Transverse colon (tissue), 4 donors: Measurements from ENCODE around the gene CRADD. TPM values are rescaled to one million over a fixed set of nuclear protein-coding genes. Genes with fewer than 3 reads are reported as not detected.

Experiments used
- DNase-seq: peaks from one replicate; pipeline ENCODE4 v3.0.0-alpha.2; 2019
- H3K27ac ChIP-seq, 4 donors: fragments of 200-600 bp; sonication (generic); 2 replicates each; pipeline ENCODE4 v1.5.1; 2016 to 2018; ENCODE audit warnings: inconsistent platforms in 4 of 4
- H3K27me3 ChIP-seq: fragments of 200-600 bp; sonication (generic); 2 replicates; pipeline ENCODE4 v1.5.1; 2017; ENCODE audit warnings: inconsistent platforms
- H3K36me3 ChIP-seq, 4 donors: fragments of 200-600 bp; sonication (generic); 2 replicates each; pipeline ENCODE4 v1.5.1; 2017 to 2019; ENCODE audit warnings: inconsistent platforms in 4 of 4
- H3K4me1 ChIP-seq, 4 donors: fragments of 200-600 bp; sonication (generic); 2 replicates each; pipeline ENCODE4 v1.5.1; 2017 to 2020; ENCODE audit warnings: inconsistent platforms in 4 of 4
- H3K4me3 ChIP-seq, 4 donors: fragments of 200-600 bp; sonication (generic); 1 replicate in 1 of 4; 2 replicates in 3 of 4; pipeline versions ENCODE4 v1.5.1 to v1.6.1; 2017 to 2019; ENCODE audit warnings: inconsistent platforms in 4 of 4
- H3K9me3 ChIP-seq, 2 donors: fragments of 200-600 bp; sonication (generic); 2 replicates each; pipeline ENCODE4 v1.5.1; 2017 to 2019; ENCODE audit warnings: inconsistent platforms in 2 of 2
- EP300 ChIP-seq: sonication (generic); formaldehyde crosslinking; IDR thresholded peaks from one replicate; pipeline ENCODE4 v1.6.1; 2017; ENCODE audit warnings: antibody characterized with exemption, low read depth
- POLR2A ChIP-seq: fragments of 450-650 bp; IDR thresholded peaks from one replicate; pipeline ENCODE4 v1.6.1; 2016; ENCODE audit warnings: antibody characterized with exemption, mild to moderate bottlenecking, moderate library complexity
- POLR2AphosphoS5 ChIP-seq, 3 donors: sonication (generic); formaldehyde crosslinking; IDR thresholded peaks; one replicate each; pipeline ENCODE4 v1.6.1; 2016; ENCODE audit warnings: antibody characterized with exemption in 3 of 3
- WGBS, 2 donors: methylation state at CpG; one replicate each; pipeline ENCODE4 v1.1.5; 2018; ENCODE audit warnings: low coverage in 1 of 2; 5-methylcytosine and 5-hydroxymethylcytosine counted together
- in situ Hi-C, 4 donors: fragments of 200-750 bp; cut with MboI; loops; one replicate each; pipeline versions ENCODE4 v1.15.0 to v1.15.1; 2017; ENCODE audit warnings: low sequenced_read_pairs in 3 of 4, low pct_ligation_motif_present in 1 of 4, low pct_unique_long_range_greater_than_20kb in 1 of 4
- intact Hi-C: fragments of 100-400 bp; cut with DNase I; formaldehyde crosslinking; loops from one replicate; pipeline ENCODE4 v1.15.1; 2023; ENCODE audit warnings: low total_unique reads
- total RNA-seq, 4 donors: library from RNA; depleted of rRNA; stranded (reverse); fragments of >200 nt; gene quantifications; one replicate each; pipeline ENCODE4 v1.1.0, GENCODE V29; 2016
- TF ChIP-seq, protein P1 (sequence below), 5 experiments: fragments of 200-600 bp in 3 of 5; fragments of 450-650 bp in 2 of 5; sonication (generic) in 3 of 5; IDR thresholded peaks; 1 replicate in 2 of 5; 2 replicates in 3 of 5; pipeline ENCODE4 v1.5.1; 2016 to 2017; ENCODE audit warnings: antibody characterized with exemption in 5 of 5, inconsistent platforms in 3 of 5, mild to moderate bottlenecking in 2 of 5, moderate library complexity in 1 of 5

The CRADD gene
- total RNA-seq, 4 donors from 2014 or later = 45.6 to 59.3 (median 56.3) TPM

DNA sequence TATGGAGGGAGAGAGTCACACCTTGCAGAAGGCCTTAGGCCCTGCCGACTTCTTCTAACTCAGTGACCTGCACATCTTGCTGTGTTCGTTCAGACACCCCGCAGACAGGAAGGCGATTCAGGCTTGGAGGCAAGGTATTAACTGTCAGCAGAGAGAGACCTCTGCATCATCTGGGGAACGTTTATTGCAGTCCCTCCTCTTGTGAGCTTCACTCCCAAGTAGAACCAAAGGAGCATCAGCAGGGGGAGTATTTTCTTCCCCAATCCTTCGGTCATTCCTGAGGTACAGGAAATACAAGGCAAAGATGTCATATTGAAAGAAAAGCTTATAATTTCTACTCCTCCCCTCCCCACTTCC, 217.9 kb downstream of the CRADD start:
- peak overlapping the region; percentile 48 to 82 (median 70) for H3K27ac ChIP-seq
- peaks cover 0 to 42% (median 15%) of the 10 kb centered on the region in 4 donors for H3K4me1 ChIP-seq
- no peak overlapping the region for H3K4me3 ChIP-seq
- in situ Hi-C loops = no loop called here
- WGBS, 2 donors = 33 to 76% methylated on average over 2 to 6 of the region's 6 CpGs
- TF ChIP-seq EP300 = no peak
- TF ChIP-seq POLR2AphosphoS5 (IDR thresholded peaks at IDR 0.05) = no peak
- no peaks in the 10 kb centered on the region for H3K36me3 ChIP-seq
- no peaks in the 10 kb centered on the region for H3K9me3 ChIP-seq
- H3K27me3 ChIP-seq = no peaks in the 10 kb centered on the region
- intact Hi-C loops = loop anchor here (10.0 kb wide), 1 partner anchor 130 kb away; no protein-coding TSS in a partner anchor
- DNase-seq = no peak

DNA sequence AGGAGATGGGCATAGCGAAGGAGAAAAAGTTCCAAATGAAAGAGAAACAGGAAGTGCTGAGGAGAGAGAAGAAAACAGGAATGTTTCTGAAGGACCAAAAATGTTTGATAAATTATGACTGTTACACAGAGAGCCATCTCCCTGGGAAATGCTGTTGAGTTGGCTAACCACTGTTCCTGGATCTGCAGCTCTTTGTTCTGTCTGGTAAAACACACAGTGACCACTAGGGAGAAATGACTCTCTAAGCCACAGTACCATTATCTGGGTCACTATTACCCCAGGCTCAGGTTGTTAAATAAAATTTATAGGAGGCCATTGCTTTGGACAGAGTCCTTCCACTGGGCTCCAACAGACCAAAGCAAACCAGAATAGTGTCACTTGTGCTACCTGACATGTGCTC, 219.3 kb downstream of the CRADD start:
- DNase-seq = no peak
- H3K4me3 ChIP-seq = no peak overlapping the region
- TF ChIP-seq, protein P1, sequence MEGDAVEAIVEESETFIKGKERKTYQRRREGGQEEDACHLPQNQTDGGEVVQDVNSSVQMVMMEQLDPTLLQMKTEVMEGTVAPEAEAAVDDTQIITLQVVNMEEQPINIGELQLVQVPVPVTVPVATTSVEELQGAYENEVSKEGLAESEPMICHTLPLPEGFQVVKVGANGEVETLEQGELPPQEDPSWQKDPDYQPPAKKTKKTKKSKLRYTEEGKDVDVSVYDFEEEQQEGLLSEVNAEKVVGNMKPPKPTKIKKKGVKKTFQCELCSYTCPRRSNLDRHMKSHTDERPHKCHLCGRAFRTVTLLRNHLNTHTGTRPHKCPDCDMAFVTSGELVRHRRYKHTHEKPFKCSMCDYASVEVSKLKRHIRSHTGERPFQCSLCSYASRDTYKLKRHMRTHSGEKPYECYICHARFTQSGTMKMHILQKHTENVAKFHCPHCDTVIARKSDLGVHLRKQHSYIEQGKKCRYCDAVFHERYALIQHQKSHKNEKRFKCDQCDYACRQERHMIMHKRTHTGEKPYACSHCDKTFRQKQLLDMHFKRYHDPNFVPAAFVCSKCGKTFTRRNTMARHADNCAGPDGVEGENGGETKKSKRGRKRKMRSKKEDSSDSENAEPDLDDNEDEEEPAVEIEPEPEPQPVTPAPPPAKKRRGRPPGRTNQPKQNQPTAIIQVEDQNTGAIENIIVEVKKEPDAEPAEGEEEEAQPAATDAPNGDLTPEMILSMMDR (IDR thresholded peaks at IDR 0.05) = no peak
- no peak for TF ChIP-seq POLR2AphosphoS5 (IDR thresholded peaks at IDR 0.05)
- no peak for TF ChIP-seq EP300
- TF ChIP-seq POLR2A = no peak
- intact Hi-C loops (loop anchor here (10.0 kb wide), 1 partner anchor 132 kb away; no protein-coding TSS in a partner anchor), in situ Hi-C loops (no loop called here)
- no peaks in the 10 kb centered on the region for H3K9me3 ChIP-seq
- H3K36me3 ChIP-seq = no peaks in the 10 kb centered on the region
- H3K4me1 ChIP-seq = peaks cover 0 to 42% (median 15%) of the 10 kb centered on the region in 4 donors
- H3K27me3 ChIP-seq = no peaks in the 10 kb centered on the region
- no peak overlapping the region for H3K27ac ChIP-seq
- 89 to 96% methylated on average over 1 of the region's 1 CpG for WGBS, 2 donors

DNA sequence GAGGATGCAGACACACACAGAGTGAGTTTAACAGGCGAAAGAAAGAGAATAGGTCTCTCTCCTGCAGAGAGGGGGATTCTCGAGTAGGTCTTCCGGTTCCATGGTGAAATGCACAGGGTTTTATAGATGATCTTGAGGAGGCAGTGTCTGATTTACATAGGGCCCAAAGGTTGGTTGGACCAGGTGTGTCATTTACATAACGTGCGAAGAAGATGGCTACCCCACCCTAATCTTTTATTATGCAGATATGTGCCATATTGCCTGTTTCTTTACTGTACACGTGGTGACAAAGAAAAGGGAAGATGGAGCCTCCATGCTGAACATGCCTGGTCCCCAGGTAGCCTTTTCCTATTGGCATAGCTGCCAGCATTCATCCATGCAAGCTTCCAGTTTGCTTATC, 219.8 kb downstream of the CRADD start:
- TF ChIP-seq POLR2A (no peak), POLR2AphosphoS5 (IDR thresholded peaks at IDR 0.05) (no peak), EP300 (no peak)
- TF ChIP-seq, protein P1 (IDR thresholded peaks at IDR 0.05) = no peak
- DNase-seq = no peak
- intact Hi-C loops = loop anchor here (10.0 kb wide), 1 partner anchor 132 kb away; no protein-coding TSS in a partner anchor
- H3K4me1 ChIP-seq = peaks cover 0 to 42% (median 15%) of the 10 kb centered on the region in 4 donors
- H3K4me3 ChIP-seq = no peak overlapping the region
- H3K36me3 ChIP-seq = no peaks in the 10 kb centered on the region
- WGBS, 2 donors = 63 to 82% methylated on average over 2 to 6 of the region's 6 CpGs
- H3K9me3 ChIP-seq = no peaks in the 10 kb centered on the region
- in situ Hi-C loops = no loop called here
- H3K27me3 ChIP-seq = no peaks in the 10 kb centered on the region
- H3K27ac ChIP-seq = no peak overlapping the region

DNA sequence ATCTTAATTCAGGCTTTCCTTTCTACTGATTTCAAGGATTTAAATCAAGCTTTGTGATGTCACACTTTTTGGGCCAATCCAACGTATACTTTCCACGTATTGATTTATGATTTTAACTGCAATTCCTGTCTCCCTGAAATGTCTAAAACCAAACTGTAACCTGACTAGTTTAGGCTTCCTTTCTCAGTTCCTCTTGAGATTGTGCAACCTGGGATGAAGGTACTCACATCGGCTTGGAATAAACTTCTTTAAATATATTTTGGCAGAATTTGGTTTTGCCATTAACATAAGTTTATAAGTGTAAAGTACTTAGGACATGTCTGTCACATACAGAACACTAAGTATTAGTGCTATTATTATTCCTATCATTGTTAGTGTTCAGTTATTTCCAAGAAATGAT, 224.6 kb downstream of the CRADD start:
- TF ChIP-seq POLR2AphosphoS5 (IDR thresholded peaks at IDR 0.05) (no peak), EP300 (no peak), POLR2A (no peak)
- TF ChIP-seq, protein P1 (IDR thresholded peaks at IDR 0.05) = no peak
- DNase-seq = no peak
- peaks cover 0 to 3% of the 10 kb centered on the region in 2 donors for H3K9me3 ChIP-seq
- no peak overlapping the region for H3K27ac ChIP-seq
- in situ Hi-C loops (no loop called here), intact Hi-C loops (no loop called here)
- H3K4me3 ChIP-seq = no peak overlapping the region
- WGBS, 2 donors = 85 to 92% methylated on average over 2 to 3 of the region's 3 CpGs
- H3K36me3 ChIP-seq = no peaks in the 10 kb centered on the region
- peaks cover 0 to 22% (median 12%) of the 10 kb centered on the region in 4 donors for H3K4me1 ChIP-seq
- H3K27me3 ChIP-seq = no peaks in the 10 kb centered on the region

DNA sequence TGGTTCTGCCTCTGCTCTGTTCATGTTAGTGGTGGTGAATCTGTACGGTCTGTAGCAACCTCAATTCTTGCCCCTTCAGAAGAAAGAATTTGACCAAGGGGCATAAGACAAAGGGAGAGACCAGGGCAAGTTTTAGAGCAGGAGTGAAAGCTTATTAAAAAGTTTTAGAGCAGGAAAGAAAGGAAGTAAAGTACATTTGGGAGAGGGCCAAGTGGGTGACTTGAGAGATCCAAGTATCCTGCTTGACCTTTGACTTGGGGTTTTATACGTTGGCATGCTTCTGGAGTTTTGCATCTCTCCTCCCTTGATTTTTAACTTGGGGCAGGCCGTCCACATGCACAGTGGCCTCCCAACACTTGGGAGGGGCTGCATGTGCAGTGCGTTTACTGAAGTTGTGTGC, 225.0 kb downstream of the CRADD start:
- Histone ChIP-seq H3K9me3 (peaks cover 0 to 3% of the 10 kb centered on the region in 2 donors), H3K4me1 (peaks cover 0 to 22% (median 12%) of the 10 kb centered on the region in 4 donors), H3K27ac (peak overlapping the region in 1 of 4 donors; percentile 31), H3K36me3 (no peaks in the 10 kb centered on the region), H3K4me3 (no peak overlapping the region), H3K27me3 (no peaks in the 10 kb centered on the region)
- DNase-seq = no peak
- 74 to 89% methylated on average over 3 to 4 of the region's 4 CpGs for whole genome bisulfite sequencing, 2 donors
- in situ Hi-C loops (no loop called here), intact Hi-C loops (no loop called here)
- TF ChIP-seq, protein P1 (IDR thresholded peaks at IDR 0.05) = no peak
- TF ChIP-seq POLR2AphosphoS5 (IDR thresholded peaks at IDR 0.05) (no peak), POLR2A (no peak), EP300 (no peak)
